H1 (cell line): Measurements from ENCODE around the gene MOK. TPM values are rescaled to one million over a fixed set of nuclear protein-coding genes. Genes with fewer than 3 reads are reported as not detected.

Experiments used
- CTCF ChIA-PET: fragments of 300-600 bp; sonication (Branson Sonifier 250); formaldehyde crosslinking; loops from one replicate; lab custom pipeline; 2021; ENCODE audit not compliant: partially characterized antibody; lab: Charles Lee
- POLR2A ChIA-PET: fragments of 300-600 bp; sonication (Branson Sonifier 250); formaldehyde crosslinking; loops from one replicate; lab custom pipeline; 2021; ENCODE audit warnings: inconsistent platforms; ENCODE audit not compliant: partially characterized antibody; lab: Charles Lee
- DNase-seq, 2 experiments: peaks; one replicate each; pipeline versions ENCODE4 v3.0.0 to v3.0.0-alpha.2; 2010 to 2022; ENCODE audit warnings: low spot score in 2 of 2, low read depth in 1 of 2, mixed read lengths in 1 of 2
- FAIRE-seq: peaks from 2 replicates; lab custom pipeline; 2011; peaks lifted over from hg19 to GRCh38; lab: Jason Lieb, UNC
- H2AFZ ChIP-seq: 2 replicates; pipeline ENCODE4 v1.8.1; 2012; ENCODE audit warnings: low read length, inconsistent platforms
- H2AK5ac ChIP-seq: 2 replicates; pipeline ENCODE4 v1.6.1; 2013; ENCODE audit warnings: low read depth, low read length
- H2BK120ac ChIP-seq: replicated peaks from 2 replicates; pipeline ENCODE3; 2013; ENCODE audit warnings: low read depth, low read length, inconsistent platforms
- H2BK12ac ChIP-seq: 2 replicates; pipeline ENCODE4 v1.6.1; 2013; ENCODE audit warnings: low read depth, low read length
- H2BK15ac ChIP-seq: 2 replicates; pipeline ENCODE4 v1.6.1; 2013; ENCODE audit warnings: low read length
- H2BK20ac ChIP-seq: 2 replicates; pipeline ENCODE4 v1.6.1; 2013; ENCODE audit warnings: low read length
- H2BK5ac ChIP-seq: 2 replicates; pipeline ENCODE4 v1.6.1; 2013; ENCODE audit warnings: low read depth, low read length
- H3K14ac ChIP-seq: 2 replicates; pipeline ENCODE4 v1.6.1; 2013; ENCODE audit warnings: inconsistent platforms; ENCODE audit not compliant: insufficient read length
- H3K18ac ChIP-seq: 2 replicates; pipeline ENCODE4 v1.6.1; 2013; ENCODE audit warnings: low read length; ENCODE audit errors: extremely low read depth
- H3K23ac ChIP-seq: 2 replicates; pipeline ENCODE4 v1.6.1; 2013; ENCODE audit warnings: inconsistent platforms; ENCODE audit not compliant: insufficient read length
- H3K23me2 ChIP-seq: 2 replicates; pipeline ENCODE4 v1.6.1; 2013; ENCODE audit warnings: low read depth, low read length
- H3K27ac ChIP-seq: 2 replicates; pipeline ENCODE4 v1.6.1; 2011; ENCODE audit warnings: low read depth, low read length, inconsistent platforms
- H3K27me3 ChIP-seq, 4 experiments: replicated peaks in 1 of 4; 1 replicate in 1 of 4; 2 replicates in 3 of 4; pipeline versions ENCODE4 v1.6.1 to v1.8.1; 2011 to 2013; ENCODE audit warnings: low read length in 3 of 4, mild to moderate bottlenecking in 3 of 4, inconsistent platforms in 2 of 4, mixed read lengths in 2 of 4, moderate library complexity in 1 of 4; ENCODE audit not compliant: control insufficient read depth in 3 of 4, insufficient read depth in 3 of 4; ENCODE audit errors: extremely low read depth in 1 of 4
- H3K36me3 ChIP-seq, 4 experiments: 2 replicates each; pipeline versions ENCODE4 v1.6.1 to v1.8.1; 2011 to 2013; ENCODE audit warnings: mild to moderate bottlenecking in 4 of 4, low read length in 3 of 4, moderate library complexity in 2 of 4, control low read depth in 1 of 4, inconsistent platforms in 1 of 4; ENCODE audit not compliant: insufficient read depth in 4 of 4, control insufficient read depth in 2 of 4
- H3K4ac ChIP-seq: replicated peaks from 2 replicates; pipeline ENCODE3; 2013; ENCODE audit warnings: low read length, low read depth, mixed read lengths, inconsistent platforms; ENCODE audit not compliant: insufficient read length
- H3K4me1 ChIP-seq, 4 experiments: replicated peaks in 1 of 4; 1 replicate in 1 of 4; 2 replicates in 3 of 4; pipeline versions ENCODE4 v1.6.1 to v1.8.1; 2011 to 2013; ENCODE audit warnings: low read length in 3 of 4, inconsistent platforms in 2 of 4, mixed read lengths in 1 of 4; ENCODE audit not compliant: insufficient read depth in 4 of 4, control insufficient read depth in 3 of 4
- H3K4me2 ChIP-seq, 2 experiments: 2 replicates each; pipeline versions ENCODE4 v1.6.1 to v1.8.1; 2011 to 2013; ENCODE audit warnings: low read depth in 2 of 2, low read length in 2 of 2, control low read depth in 1 of 2, inconsistent platforms in 1 of 2, mild to moderate bottlenecking in 1 of 2; ENCODE audit not compliant: insufficient read depth in 1 of 2
- H3K4me3 ChIP-seq, 4 experiments: fragments of 200-600, 300-600 bp in 1 of 4; sonication (generic), shearing (Covaris generic), sonication (Bioruptor Twin) in 1 of 4; 2 replicates each; pipeline versions ENCODE4 v1.5.1 to v1.8.1; 2011 to 2016; ENCODE audit warnings: low read length in 4 of 4, low read depth in 3 of 4, control low read depth in 2 of 4, inconsistent platforms in 2 of 4, mild to moderate bottlenecking in 2 of 4, mixed read lengths in 1 of 4, moderate library complexity in 1 of 4; ENCODE audit not compliant: insufficient read depth in 2 of 4; ENCODE audit errors: extremely low read depth in 1 of 4
- H3K56ac ChIP-seq: replicated peaks from 2 replicates; pipeline ENCODE3; 2013; ENCODE audit warnings: low read depth, mild to moderate bottlenecking, mixed read lengths, low read length, inconsistent platforms; ENCODE audit not compliant: insufficient read length
- H3K79me1 ChIP-seq: 2 replicates; pipeline ENCODE4 v1.6.1; 2013; ENCODE audit warnings: low read depth, low read length, control low read depth
- H3K79me2 ChIP-seq, 2 experiments: 2 replicates each; pipeline versions ENCODE4 v1.6.1 to v1.8.1; 2012 to 2013; ENCODE audit warnings: low read length in 2 of 2, mild to moderate bottlenecking in 2 of 2, inconsistent platforms in 1 of 2; ENCODE audit not compliant: insufficient read depth in 2 of 2, control insufficient read depth in 1 of 2
- H3K9ac ChIP-seq, 4 experiments: replicated peaks in 1 of 4; 1 replicate in 1 of 4; 2 replicates in 3 of 4; pipeline versions ENCODE4 v1.6.1 to v1.8.1; 2011 to 2013; ENCODE audit warnings: low read depth in 3 of 4, low read length in 3 of 4, control low read depth in 2 of 4, mild to moderate bottlenecking in 2 of 4, moderate library complexity in 2 of 4, inconsistent platforms in 1 of 4; ENCODE audit errors: extremely low read depth in 1 of 4
- H3K9me3 ChIP-seq, 2 experiments: 2 replicates each; pipeline versions ENCODE4 v1.6.1 to v1.8.1; 2012 to 2013; ENCODE audit warnings: mild to moderate bottlenecking in 2 of 2, moderate library complexity in 2 of 2, control low read depth in 1 of 2, inconsistent platforms in 1 of 2, low read depth in 1 of 2, low read length in 1 of 2, mixed read lengths in 1 of 2; ENCODE audit not compliant: insufficient read depth in 2 of 2
- H4K20me1 ChIP-seq, 2 experiments: replicated peaks in 1 of 2; 2 replicates each; pipeline versions ENCODE3 to v1.8.1; 2011 to 2013; ENCODE audit warnings: inconsistent platforms in 2 of 2, low read length in 2 of 2, mild to moderate bottlenecking in 1 of 2; ENCODE audit not compliant: insufficient read depth in 2 of 2, control insufficient read depth in 1 of 2
- H4K5ac ChIP-seq: 2 replicates; pipeline ENCODE4 v1.6.1; 2013; ENCODE audit warnings: low read length, low read depth, mixed read lengths, inconsistent platforms; ENCODE audit not compliant: insufficient read length
- H4K8ac ChIP-seq: 2 replicates; pipeline ENCODE4 v1.8.0; 2013; ENCODE audit warnings: mild to moderate bottlenecking, moderate library complexity, low read length, inconsistent platforms; ENCODE audit not compliant: insufficient read depth; ENCODE audit errors: extremely low read depth
- H4K91ac ChIP-seq: replicated peaks from 2 replicates; pipeline ENCODE3; 2013; ENCODE audit warnings: low read length, mixed read lengths, inconsistent platforms; ENCODE audit not compliant: insufficient read length
- BCL11A ChIP-seq, 2 experiments: IDR thresholded peaks; one replicate each; pipeline ENCODE4 v1.6.1; 2011; ENCODE audit warnings: low read depth in 2 of 2, low read length in 2 of 2, mild to moderate bottlenecking in 2 of 2
- CBX8 ChIP-seq: fragments of 300-800, 300-1000 bp; sonication (generic); IDR thresholded peaks from 2 replicates; pipeline ENCODE4 v1.7.1; 2016; ENCODE audit warnings: low read depth, low read length, borderline replicate concordance
- EP300 ChIP-seq, 2 experiments: IDR thresholded peaks; 1 replicate in 1 of 2; 2 replicates in 1 of 2; pipeline ENCODE4 v1.6.1; 2011 to 2012; ENCODE audit warnings: low read depth in 2 of 2, low read length in 2 of 2, mild to moderate bottlenecking in 2 of 2, borderline replicate concordance in 1 of 2, inconsistent platforms in 1 of 2, moderate library complexity in 1 of 2
- GABPA ChIP-seq: IDR thresholded peaks from 2 replicates; pipeline ENCODE4 v1.6.1; 2011; ENCODE audit warnings: mild to moderate bottlenecking, low read length, moderate library complexity, borderline replicate concordance; ENCODE audit not compliant: insufficient read depth
- GTF2F1 ChIP-seq: IDR thresholded peaks from 2 replicates; pipeline ENCODE4 v1.6.1; 2012; ENCODE audit warnings: low read depth, low read length, improper control_type of control experiment, borderline replicate concordance
- HDAC2 ChIP-seq, 2 experiments: fragments of 300-600 bp in 1 of 2; sonication (generic) in 1 of 2; IDR thresholded peaks; 2 replicates each; pipeline ENCODE4 v1.6.1; 2011 to 2012; ENCODE audit warnings: low read depth in 2 of 2, low read length in 2 of 2, mild to moderate bottlenecking in 2 of 2, moderate library complexity in 2 of 2, borderline replicate concordance in 1 of 2, inconsistent platforms in 1 of 2
- KDM4A ChIP-seq: IDR thresholded peaks from one replicate; pipeline ENCODE4 v1.7.1; 2012; ENCODE audit warnings: low read depth, mild to moderate bottlenecking, moderate library complexity, low read length, inconsistent platforms; ENCODE audit not compliant: severe bottlenecking
- MAX ChIP-seq: IDR thresholded peaks from 2 replicates; pipeline ENCODE4 v1.6.1; 2012; ENCODE audit warnings: inconsistent platforms
- POLR2A ChIP-seq, 2 experiments: IDR thresholded peaks; 1 replicate in 1 of 2; 2 replicates in 1 of 2; pipeline ENCODE4 v1.6.1; 2011; ENCODE audit warnings: low read depth in 2 of 2, low read length in 2 of 2, mild to moderate bottlenecking in 2 of 2; ENCODE audit errors: control extremely low read depth in 1 of 2
- SIN3A ChIP-seq, 2 experiments: IDR thresholded peaks in 1 of 2; conservative IDR thresholded peaks in 1 of 2; 2 replicates each; pipeline ENCODE4 v1.6.1; 2011 to 2012; ENCODE audit warnings: low read length in 2 of 2, improper control_type of control experiment in 1 of 2, low read depth in 1 of 2, mild to moderate bottlenecking in 1 of 2
- SIRT6 ChIP-seq: IDR thresholded peaks from one replicate; pipeline ENCODE4 v1.7.1; 2012; ENCODE audit warnings: low read length, inconsistent platforms
- SIX5 ChIP-seq: IDR thresholded peaks from 2 replicates; pipeline ENCODE4 v1.6.1; 2011; ENCODE audit warnings: mild to moderate bottlenecking, low read depth, low read length
- SRF ChIP-seq: IDR thresholded peaks from 2 replicates; pipeline ENCODE4 v1.6.1; 2011; ENCODE audit warnings: mild to moderate bottlenecking, low read depth, low read length, moderate library complexity
- WGBS, 2 experiments: shearing (Covaris generic) in 1 of 2; methylation state at CpG; one replicate each; pipeline versions ENCODE4 v1.1.6 to v1.1.7; 2013 to 2015; ENCODE audit warnings: low lambda C conversion rate in 2 of 2, mixed read lengths in 2 of 2, inconsistent platforms in 1 of 2, low coverage in 1 of 2, missing lambda C conversion rate in 1 of 2; ENCODE audit not compliant: insufficient replicate concordance in 2 of 2, insufficient coverage in 1 of 2, insufficient read length in 1 of 2; ENCODE audit errors: extremely low coverage in 1 of 2, missing lambda C conversion rate in 1 of 2; 5-methylcytosine and 5-hydroxymethylcytosine counted together
- polyA plus RNA-seq, 7 experiments: library from polyadenylated mRNA; depleted of rRNA in 3 of 7; stranded (reverse) in 5 of 7; unstranded in 2 of 7; fragments of >200 nt in 5 of 7; fragments of 200-250 nt in 2 of 7; gene quantifications; 1 replicate in 5 of 7; 2 replicates in 1 of 7; 4 replicates in 1 of 7; pipeline versions ENCODE4 v1.2.1 to v1.2.3, GENCODE V29; 2011 to 2013; ENCODE audit warnings: missing spikeins in 2 of 7, mixed read lengths in 2 of 7
- total RNA-seq: library from RNA; stranded (reverse); fragmentation: NEBNext Ultra II Directional; extraction: Animal tissue kit (Norgen Biotek cat#: 25700); gene quantifications from 2 replicates; pipeline ENCODE4 v1.2.1, GENCODE V29; 2021

The MOK gene
- total and polyA plus RNA-seq, 2 of the 8 experiments (the other 6 are each of a cell fraction or from before 2014, with no cell fraction given): 2.1 to 2.5 TPM

GRCh38 chr14:102238131-102238530 lies 66.8 kb downstream of the MOK start:
- H2BK15ac ChIP-seq: no peak overlapping the region
- WGBS, 2 experiments: 79% methylated on average over 4 of the region's 4 CpGs; no CpG with 5 or more reads in 1 of the 2 experiments
- DNase-seq: no peak
- no peak overlapping the region for H4K91ac ChIP-seq
- no peak overlapping the region for H3K18ac ChIP-seq
- H3K56ac ChIP-seq: no peak overlapping the region
- no peak overlapping the region for H3K4me2 ChIP-seq
- H3K4me1 ChIP-seq: peaks cover 0 to 6% (median 2%) of the 10 kb centered on the region in 4 experiments; a peak in 4 of 7 replicates
- no peaks in the 10 kb centered on the region for H4K20me1 ChIP-seq
- no peak overlapping the region for H2BK5ac ChIP-seq
- H3K14ac ChIP-seq: no peak overlapping the region
- CTCF ChIA-PET: interaction anchor here (1.1 to 2.5 kb wide), 9 partner anchors 17 to 84 kb away, joined by 3 to 7 read pairs (median 5); partner anchors contain the start of gene ZNF839
- no peak overlapping the region for H4K8ac ChIP-seq
- no peak overlapping the region for H3K23ac ChIP-seq
- H2BK120ac ChIP-seq: no peak overlapping the region
- H3K9me3 ChIP-seq: peaks cover 3 to 4% of the 10 kb centered on the region in 2 experiments; a peak in 1 of 4 replicates
- TF ChIP-seq GTF2F1 (no peak), SIRT6 (no peak), SRF (no peak), HDAC2 (IDR thresholded peaks at IDR 0.05; ENCODE audit: borderline replicate concordance in 1 of 2, low read depth in 2 of 2, low read length in 2 of 2) (no peak), POLR2A (IDR thresholded peaks at IDR 0.05; ENCODE audit: control extremely low read depth in 1 of 2, low read depth in 2 of 2, low read length in 2 of 2) (no peak), GABPA (no peak), BCL11A (IDR thresholded peaks at IDR 0.05; ENCODE audit: low read depth in 2 of 2, low read length in 2 of 2) (no peak), MAX (no peak), SIX5 (no peak), KDM4A (no peak), CBX8 (no peak), EP300 (IDR thresholded peaks at IDR 0.05; ENCODE audit: borderline replicate concordance in 1 of 2, low read depth in 2 of 2, low read length in 2 of 2) (no peak), SIN3A (conservative IDR thresholded peaks at IDR 0.05 in 1 of 2, IDR thresholded peaks at IDR 0.05 in 1 of 2; ENCODE audit: low read depth in 1 of 2, low read length in 2 of 2) (no peak)
- TF ChIP-seq, all 59 proteins: peak for 0
- Histone ChIP-seq H4K5ac (no peak overlapping the region), H2AFZ (no peak overlapping the region), H3K4me3 (no peak overlapping the region), H3K79me1 (no peaks in the 10 kb centered on the region), H2BK20ac (no peak overlapping the region), H3K27me3 (no peaks in the 10 kb centered on the region), H3K27ac (no peak overlapping the region), H3K4ac (no peak overlapping the region), H2AK5ac (no peak overlapping the region), H3K9ac (no peak overlapping the region), H2BK12ac (no peak overlapping the region), H3K79me2 (no peaks in the 10 kb centered on the region), H3K23me2 (0 out of 2 replicates have a peak, but pooled peaks cover 2% of the 10 kb centered on the region), H3K36me3 (no peaks in the 10 kb centered on the region)
- FAIRE-seq: no peak
- POLR2A ChIA-PET: no interaction called here
